HG02885 (cell line): ENCODE results near the gene ARHGAP5.

ENCODE experiments used
- ATAC-seq: cut with Tn5 transposase; IDR thresholded peaks from one replicate; pipeline ENCODE4 v1.9.1; 2021; ENCODE audit warnings: mild to moderate bottlenecking; ENCODE audit not compliant: unreplicated experiment, poor library complexity

The ARHGAP5 gene

DNA sequence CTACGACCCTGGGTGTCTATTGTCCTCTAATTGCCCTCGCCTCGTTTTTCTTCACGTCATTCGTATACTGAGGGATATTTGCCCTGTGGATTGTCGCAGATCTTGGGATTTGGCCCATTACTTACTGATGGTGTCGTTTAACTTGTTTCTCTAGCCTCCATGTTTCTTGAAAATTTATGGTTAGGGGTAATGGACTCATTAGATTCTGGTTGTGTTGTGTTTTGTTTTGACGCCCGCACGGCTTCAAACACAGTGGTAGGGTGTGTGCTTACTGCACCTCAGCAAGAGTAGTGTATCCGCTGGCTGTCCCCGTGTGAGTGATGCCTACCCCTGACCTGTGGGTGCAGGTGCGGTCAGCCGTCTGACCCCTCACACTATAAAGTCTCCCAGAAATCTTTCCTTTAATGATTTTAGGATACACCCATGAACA lies 126.8 kb downstream of the ARHGAP5 start:
- no peak for ATAC-seq

DNA sequence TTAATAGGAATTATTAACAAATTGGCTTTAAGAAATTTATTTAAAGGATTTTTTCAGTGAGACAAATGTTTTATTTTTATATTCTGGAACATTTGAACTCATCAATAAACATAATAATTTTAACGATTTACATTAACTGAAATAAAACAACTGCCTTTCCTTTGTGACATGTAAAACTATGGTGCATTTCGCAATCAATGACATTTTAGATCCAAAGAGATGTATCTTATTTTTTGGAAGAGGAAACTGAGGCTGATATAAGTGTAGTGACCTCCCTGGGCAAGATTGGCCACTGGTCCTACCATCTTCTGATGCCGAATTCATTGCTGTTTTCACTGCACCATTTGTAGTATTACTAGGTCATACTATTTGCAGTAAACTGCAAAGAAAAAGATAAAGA lies 128.4 kb downstream of the ARHGAP5 start:
- no peak for ATAC-seq

DNA sequence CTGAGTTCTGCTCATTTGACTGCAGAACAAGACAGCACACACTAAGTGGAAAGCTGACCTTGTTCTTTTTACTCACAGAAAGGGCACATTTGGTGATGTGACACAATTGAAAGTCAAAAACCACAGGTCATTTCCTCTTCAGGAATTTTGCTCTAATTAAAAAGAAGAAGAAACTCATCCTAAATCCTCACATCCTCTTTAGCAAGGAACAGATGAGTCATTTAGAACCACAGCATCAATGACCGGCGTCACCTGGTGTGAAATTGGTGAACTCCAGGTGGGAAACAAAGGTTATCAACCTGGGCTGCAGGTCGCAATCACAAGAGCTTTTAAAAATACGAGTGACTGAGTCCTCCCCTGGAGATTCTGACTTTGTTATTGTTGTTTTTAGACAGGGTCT lies 128.9 kb downstream of the ARHGAP5 start:
- ATAC-seq = no peak

DNA sequence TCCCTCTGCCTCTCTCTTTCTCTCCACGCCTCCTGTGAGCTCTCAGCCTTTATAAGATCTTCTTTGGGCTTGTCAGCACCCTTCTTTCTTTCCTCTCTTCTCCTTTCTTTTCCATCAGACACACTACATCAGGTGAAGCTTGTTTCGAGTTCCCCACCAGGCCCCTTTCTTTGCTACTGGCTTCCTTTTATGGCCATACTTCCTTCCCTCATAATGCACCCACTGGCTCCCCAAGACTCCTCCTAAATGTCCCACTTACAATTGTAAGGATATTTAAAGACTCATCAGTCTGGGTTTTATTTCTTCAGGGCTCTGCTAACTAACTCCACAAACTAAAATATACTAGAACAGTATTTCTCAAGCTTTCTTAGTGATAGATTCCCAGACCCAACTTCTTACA lies 129.4 kb downstream of the ARHGAP5 start:
- ATAC-seq = no peak

DNA sequence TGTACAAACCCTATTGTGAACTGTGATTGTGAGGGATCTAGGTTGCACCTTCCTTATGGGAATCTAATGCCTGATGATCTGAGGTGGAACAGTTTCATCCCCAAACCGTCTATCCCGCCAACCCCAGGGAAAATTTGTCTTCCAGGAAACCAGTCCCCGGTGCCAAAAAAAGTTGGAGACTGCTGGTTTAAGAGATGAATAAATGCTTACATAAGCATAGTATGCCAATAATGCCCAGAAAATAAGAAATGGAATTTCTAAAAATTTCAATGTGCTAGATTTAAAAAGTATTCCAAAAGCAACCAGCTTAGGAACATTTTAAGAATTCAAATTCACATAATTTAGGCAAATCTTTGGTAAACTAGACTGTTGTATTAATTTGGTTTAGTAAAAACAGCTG lies 131.4 kb downstream of the ARHGAP5 start:
- ATAC-seq = no peak
